Hypothalamus (tissue), 51 donors: ENCODE measurements around the gene PVALEF.

Experiments
- DNase-seq, 51 donors: peaks; one replicate each; lab custom pipeline; 2025; lab: John Stamatoyannopoulos, UW

PVALEF gene

GRCh38 chr17:81159611-81160265 lies 5.6 kb upstream of the PVALEF start:
- no peak for DNase-seq

- DNase-seq = peak in 26 of 51 donors; percentile 5 to 66 (median 34)
Observed at GRCh38 chr17:81160306-81160705, 5.0 kb upstream of the PVALEF start.

GRCh38 chr17:81160747-81161453 lies 4.4 kb upstream of the PVALEF start:
- no peak for DNase-seq

GRCh38 chr17:81161536-81161935 lies 3.8 kb upstream of the PVALEF start:
- DNase-seq = no peak

- no peak for DNase-seq
Observed at GRCh38 chr17:81161972-81162371, 3.3 kb upstream of the PVALEF start.

GRCh38 chr17:81162491-81162890 lies 2.8 kb upstream of the PVALEF start:
- no peak for DNase-seq

- DNase-seq = no peak
Observed at GRCh38 chr17:81163051-81163695, 2.1 kb upstream of the PVALEF start.

GRCh38 chr17:81163703-81164370 lies 1.5 kb upstream of the PVALEF start:
- DNase-seq = peak in 1 of 51 donors; percentile 15

- DNase-seq = peak in 45 of 51 donors; percentile 22 to 87 (median 64)
Observed at GRCh38 chr17:81164371-81165245, 699 bp upstream of the PVALEF start.

GRCh38 chr17:81166033-81166492 lies 756 bp downstream of the PVALEF start, which contains the start of gene AATK:
AATK (minus strand) TSS chr17:81166221; CDS start chr17:81165992, 229 bp downstream.
- DNase-seq = peak in 8 of 51 donors; percentile 19 to 51 (median 42)

GRCh38 chr17:81167194-81167524 lies 1.9 kb downstream of the PVALEF start:
- no peak for DNase-seq

GRCh38 chr17:81167638-81168037 lies 2.3 kb downstream of the PVALEF start:
- DNase-seq = no peak

- no peak for DNase-seq
Observed at GRCh38 chr17:81169870-81170309, 4.6 kb downstream of the PVALEF start.

- no peak for DNase-seq
Observed at GRCh38 chr17:81170727-81171494, 5.6 kb downstream of the PVALEF start.

GRCh38 chr17:81171941-81172340 lies 6.6 kb downstream of the PVALEF start:
- no peak for DNase-seq

GRCh38 chr17:81173052-81173761 lies 7.9 kb downstream of the PVALEF start:
- DNase-seq = no peak

- DNase-seq = no peak
Observed at GRCh38 chr17:81173762-81174155, 8.5 kb downstream of the PVALEF start.

GRCh38 chr17:81176666-81177065 lies 11.4 kb downstream of the PVALEF start:
- DNase-seq = no peak
